Prostate gland (tissue), 2 donors: ENCODE measurements around the gene TMPRSS11A. TPM values are rescaled to one million over a fixed set of nuclear protein-coding genes. Genes with fewer than 3 reads are reported as not detected.

Experiments used
- DNase-seq: peaks from one replicate; pipeline ENCODE4 v3.0.0-alpha.2; 2019; ENCODE audit warnings: low spot score
- H3K27ac ChIP-seq, 2 donors: fragments of 200-600 bp; sonication (generic); 2 replicates each; pipeline ENCODE4 v1.5.1; 2017 to 2019
- H3K27me3 ChIP-seq: fragments of 200-600 bp; sonication (generic); replicated peaks from 2 replicates; pipeline ENCODE4 v1.5.1; 2019; ENCODE audit not compliant: insufficient read depth
- H3K36me3 ChIP-seq, 2 donors: fragments of 200-600 bp; sonication (generic); 1 replicate in 1 of 2; 2 replicates in 1 of 2; pipeline versions ENCODE4 v1.5.1 to v1.8.1; 2017 to 2019
- H3K4me1 ChIP-seq: fragments of 200-600 bp; sonication (generic); replicated peaks from 2 replicates; pipeline ENCODE4 v1.5.1; 2019
- H3K4me3 ChIP-seq, 2 donors: fragments of 200-600 bp; sonication (generic); 2 replicates each; pipeline ENCODE4 v1.5.1; 2017 to 2019
- H3K9me3 ChIP-seq: fragments of 200-600 bp; sonication (generic); 2 replicates; pipeline ENCODE4 v1.5.1; 2017
- POLR2A ChIP-seq: fragments of 450-650 bp; IDR thresholded peaks from one replicate; pipeline ENCODE4 v1.6.1; 2016; ENCODE audit warnings: antibody characterized with exemption, mild to moderate bottlenecking
- POLR2AphosphoS5 ChIP-seq: sonication (generic); formaldehyde crosslinking; IDR thresholded peaks from one replicate; pipeline ENCODE4 v1.6.1; 2017; ENCODE audit warnings: antibody characterized with exemption
- WGBS: methylation state at CpG from one replicate; pipeline ENCODE4 v1.1.5; 2018; 5-methylcytosine and 5-hydroxymethylcytosine counted together
- intact Hi-C: fragments of 100-400 bp; cut with DNase I; formaldehyde crosslinking; loops from one replicate; pipeline ENCODE4 v1.14.2; 2022
- total RNA-seq, 2 donors: library from RNA; depleted of rRNA; stranded (reverse); fragments of >200 nt; gene quantifications; one replicate each; pipeline ENCODE4 v1.1.0, GENCODE V29; 2016
- TF ChIP-seq, protein P1 (sequence below), 4 experiments: fragments of 200-600 bp in 2 of 4; fragments of 450-650 bp in 2 of 4; sonication (generic) in 2 of 4; IDR thresholded peaks; 1 replicate in 3 of 4; 2 replicates in 1 of 4; pipeline ENCODE4 v1.5.1; 2016 to 2019; ENCODE audit warnings: antibody characterized with exemption in 4 of 4, mild to moderate bottlenecking in 2 of 4, moderate library complexity in 2 of 4

TMPRSS11A gene, protein sequence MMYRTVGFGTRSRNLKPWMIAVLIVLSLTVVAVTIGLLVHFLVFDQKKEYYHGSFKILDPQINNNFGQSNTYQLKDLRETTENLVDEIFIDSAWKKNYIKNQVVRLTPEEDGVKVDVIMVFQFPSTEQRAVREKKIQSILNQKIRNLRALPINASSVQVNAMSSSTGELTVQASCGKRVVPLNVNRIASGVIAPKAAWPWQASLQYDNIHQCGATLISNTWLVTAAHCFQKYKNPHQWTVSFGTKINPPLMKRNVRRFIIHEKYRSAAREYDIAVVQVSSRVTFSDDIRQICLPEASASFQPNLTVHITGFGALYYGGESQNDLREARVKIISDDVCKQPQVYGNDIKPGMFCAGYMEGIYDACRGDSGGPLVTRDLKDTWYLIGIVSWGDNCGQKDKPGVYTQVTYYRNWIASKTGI
- total RNA-seq, result under 1 TPM; 0.18 to 0.45 TPM

DNA sequence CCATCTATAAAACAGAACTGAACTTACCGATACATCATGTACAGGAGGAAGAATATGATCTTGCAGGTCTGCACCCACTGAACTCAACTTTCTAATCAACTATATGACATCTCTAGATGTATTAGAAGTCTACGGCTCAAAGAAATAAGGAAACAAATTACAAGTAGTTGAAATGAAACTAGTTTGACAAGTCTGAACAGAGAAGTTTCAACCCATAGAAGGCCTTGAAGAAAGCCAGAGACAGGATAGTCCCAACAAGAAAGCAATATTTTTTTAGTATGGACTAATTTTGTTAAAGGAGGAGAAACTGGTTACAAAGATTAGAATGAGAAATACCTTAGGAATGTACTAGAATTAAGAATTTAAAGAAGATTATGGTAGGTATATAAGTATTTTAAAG is at the start of gene TMPRSS11A:
Gene TMPRSS11A (minus strand): TSS at position 138 of the 400 bp plus-strand sequence. CDS start 100 bp downstream, at position 38.
- H3K27me3 ChIP-seq, result no peaks in the 10 kb centered on the region
- no peak for TF ChIP-seq POLR2A
- TF ChIP-seq, protein P1, sequence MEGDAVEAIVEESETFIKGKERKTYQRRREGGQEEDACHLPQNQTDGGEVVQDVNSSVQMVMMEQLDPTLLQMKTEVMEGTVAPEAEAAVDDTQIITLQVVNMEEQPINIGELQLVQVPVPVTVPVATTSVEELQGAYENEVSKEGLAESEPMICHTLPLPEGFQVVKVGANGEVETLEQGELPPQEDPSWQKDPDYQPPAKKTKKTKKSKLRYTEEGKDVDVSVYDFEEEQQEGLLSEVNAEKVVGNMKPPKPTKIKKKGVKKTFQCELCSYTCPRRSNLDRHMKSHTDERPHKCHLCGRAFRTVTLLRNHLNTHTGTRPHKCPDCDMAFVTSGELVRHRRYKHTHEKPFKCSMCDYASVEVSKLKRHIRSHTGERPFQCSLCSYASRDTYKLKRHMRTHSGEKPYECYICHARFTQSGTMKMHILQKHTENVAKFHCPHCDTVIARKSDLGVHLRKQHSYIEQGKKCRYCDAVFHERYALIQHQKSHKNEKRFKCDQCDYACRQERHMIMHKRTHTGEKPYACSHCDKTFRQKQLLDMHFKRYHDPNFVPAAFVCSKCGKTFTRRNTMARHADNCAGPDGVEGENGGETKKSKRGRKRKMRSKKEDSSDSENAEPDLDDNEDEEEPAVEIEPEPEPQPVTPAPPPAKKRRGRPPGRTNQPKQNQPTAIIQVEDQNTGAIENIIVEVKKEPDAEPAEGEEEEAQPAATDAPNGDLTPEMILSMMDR (IDR thresholded peaks at IDR 0.05), result no peak
- TF ChIP-seq POLR2AphosphoS5, result no peak
- no peaks in the 10 kb centered on the region for H3K36me3 ChIP-seq
- DNase-seq, result no peak
- 38% methylated on average over 2 of the region's 2 CpGs for WGBS
- no peaks in the 10 kb centered on the region for H3K9me3 ChIP-seq
- H3K4me1 ChIP-seq, result no peaks in the 10 kb centered on the region
- H3K4me3 ChIP-seq, result no peak within 1 kb of the TSS
- intact Hi-C loops, result no loop called here
- no peak within 1 kb of the TSS for H3K27ac ChIP-seq

DNA sequence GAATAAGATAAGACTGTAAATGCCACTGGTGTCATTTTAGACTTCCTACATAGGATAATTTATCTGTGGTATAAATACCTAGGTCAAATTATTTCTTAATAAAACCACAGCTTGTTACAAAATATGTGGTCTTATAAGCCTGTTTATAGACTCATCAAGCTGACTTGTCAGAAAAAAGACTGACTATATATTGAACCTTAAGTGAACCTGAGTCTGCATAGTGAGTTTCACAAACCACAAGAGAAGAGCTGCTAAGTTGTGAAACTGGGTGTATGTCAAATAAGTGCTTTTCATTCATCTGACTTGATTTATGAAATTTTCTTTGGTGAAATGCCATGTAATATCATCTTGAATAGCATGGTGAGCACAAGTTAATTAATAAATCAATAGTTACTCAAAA is 48.4 kb upstream of the TMPRSS11A start:
- intact Hi-C loops, result no loop called here
- TF ChIP-seq, protein P1 (IDR thresholded peaks at IDR 0.05), result no peak
- TF ChIP-seq POLR2AphosphoS5 (no peak), POLR2A (no peak)
- no peak for DNase-seq

DNA sequence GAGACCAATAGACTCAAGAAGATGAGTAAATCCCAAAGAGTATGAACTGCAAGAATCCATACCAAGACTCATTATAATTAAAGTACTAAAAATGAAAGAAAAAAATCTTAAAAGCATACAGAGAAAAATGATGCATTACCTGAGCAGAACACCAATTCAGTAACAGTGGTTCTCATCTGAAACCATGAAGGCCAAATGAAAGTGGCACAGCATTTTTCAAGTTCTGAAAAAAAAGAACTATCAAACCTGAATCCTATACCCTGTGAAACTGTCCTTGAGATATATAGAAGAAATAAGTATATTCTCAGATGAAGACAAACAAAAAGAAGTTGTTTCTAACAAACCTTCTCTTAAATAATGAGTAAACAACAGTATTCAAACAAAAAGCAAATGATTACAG is 39.6 kb upstream of the TMPRSS11A start:
- TF ChIP-seq POLR2A (no peak), POLR2AphosphoS5 (no peak)
- TF ChIP-seq, protein P1 (IDR thresholded peaks at IDR 0.05), result no peak
- no peak for DNase-seq
- Histone ChIP-seq H3K27ac (no peak overlapping the region), H3K4me1 (no peaks in the 10 kb centered on the region), H3K27me3 (no peaks in the 10 kb centered on the region), H3K9me3 (no peaks in the 10 kb centered on the region), H3K36me3 (no peaks in the 10 kb centered on the region), H3K4me3 (no peak overlapping the region)
- intact Hi-C loops, result no loop called here

More for the DNA sequence above, 48.4 kb upstream of the TMPRSS11A start:
- H3K27ac ChIP-seq, result no peak overlapping the region
- H3K36me3 ChIP-seq, result no peaks in the 10 kb centered on the region
- no peak overlapping the region for H3K4me3 ChIP-seq
- no peaks in the 10 kb centered on the region for H3K9me3 ChIP-seq
- H3K4me1 ChIP-seq, result no peaks in the 10 kb centered on the region
- H3K27me3 ChIP-seq, result no peaks in the 10 kb centered on the region

DNA sequence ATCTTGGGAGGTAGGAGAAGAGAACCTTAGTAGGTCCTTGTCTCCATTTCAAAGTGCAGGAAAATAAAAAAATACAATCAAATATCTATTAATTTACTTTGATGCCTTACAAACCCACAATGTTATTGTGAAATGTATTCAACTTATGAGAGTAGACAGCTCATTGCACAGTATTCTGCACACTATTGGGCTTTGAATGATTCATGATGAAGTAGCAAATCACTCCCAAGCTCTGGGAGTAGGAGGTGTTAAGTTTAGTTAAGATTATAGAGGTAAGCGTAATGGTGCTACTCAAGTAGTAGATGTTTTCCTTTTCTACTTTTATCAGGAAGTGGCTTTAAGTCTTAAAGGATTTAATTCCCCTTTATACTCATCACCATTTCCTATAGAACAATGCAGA is 32.8 kb upstream of the TMPRSS11A start:
- intact Hi-C loops, result no loop called here
- no peaks in the 10 kb centered on the region for H3K4me1 ChIP-seq
- WGBS, result 94% methylated on average over 1 of the region's 1 CpG
- no peak overlapping the region for H3K27ac ChIP-seq
- no peaks in the 10 kb centered on the region for H3K27me3 ChIP-seq
- no peak for DNase-seq
- no peaks in the 10 kb centered on the region for H3K36me3 ChIP-seq
- no peak overlapping the region for H3K4me3 ChIP-seq
- no peaks in the 10 kb centered on the region for H3K9me3 ChIP-seq
- TF ChIP-seq, protein P1 (IDR thresholded peaks at IDR 0.05), result no peak
- no peak for TF ChIP-seq POLR2A
- TF ChIP-seq POLR2AphosphoS5, result no peak

DNA sequence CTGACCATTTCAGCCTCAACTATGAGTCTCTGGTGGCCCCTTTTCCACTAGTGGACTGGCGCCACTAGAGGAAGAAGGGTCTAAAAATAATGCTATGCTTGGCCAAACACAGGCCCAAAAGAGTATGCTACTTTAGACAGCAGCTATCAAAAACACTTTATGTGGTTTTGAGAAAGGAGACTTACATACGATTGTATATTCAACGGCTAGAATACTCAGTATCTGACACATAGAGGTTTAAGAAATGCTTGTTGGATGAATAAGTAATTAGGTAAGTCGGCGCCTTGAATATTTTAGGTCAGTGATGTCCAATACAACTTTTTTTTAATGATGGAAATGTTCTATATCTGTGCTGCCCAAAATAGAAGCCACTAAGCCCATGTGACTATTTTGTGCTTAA is 25.7 kb upstream of the TMPRSS11A start:
- TF ChIP-seq, protein P1 (IDR thresholded peaks at IDR 0.05), result no peak
- no peak for TF ChIP-seq POLR2AphosphoS5
- TF ChIP-seq POLR2A, result no peak
- intact Hi-C loops, result loop anchor here (10.0 kb wide), 1 partner anchor 186 kb away; no protein-coding TSS in a partner anchor
- H3K27ac ChIP-seq, result no peak overlapping the region

More for the DNA sequence above, 25.7 kb upstream of the TMPRSS11A start:
- WGBS, result 89% methylated on average over 5 of the region's 5 CpGs
- no peak for DNase-seq
- H3K4me1 ChIP-seq, result no peaks in the 10 kb centered on the region
- no peaks in the 10 kb centered on the region for H3K36me3 ChIP-seq
- no peaks in the 10 kb centered on the region for H3K27me3 ChIP-seq
- H3K9me3 ChIP-seq, result no peaks in the 10 kb centered on the region
- H3K4me3 ChIP-seq, result no peak overlapping the region
